HG02943 (cell line): ENCODE data around the gene TMUB1.

Experiments
- ATAC-seq: cut with Tn5 transposase; IDR thresholded peaks from one replicate; pipeline ENCODE4 v1.9.1; 2021; ENCODE audit warnings: mild to moderate bottlenecking, low read depth, moderate library complexity; ENCODE audit not compliant: unreplicated experiment

Gene TMUB1

DNA sequence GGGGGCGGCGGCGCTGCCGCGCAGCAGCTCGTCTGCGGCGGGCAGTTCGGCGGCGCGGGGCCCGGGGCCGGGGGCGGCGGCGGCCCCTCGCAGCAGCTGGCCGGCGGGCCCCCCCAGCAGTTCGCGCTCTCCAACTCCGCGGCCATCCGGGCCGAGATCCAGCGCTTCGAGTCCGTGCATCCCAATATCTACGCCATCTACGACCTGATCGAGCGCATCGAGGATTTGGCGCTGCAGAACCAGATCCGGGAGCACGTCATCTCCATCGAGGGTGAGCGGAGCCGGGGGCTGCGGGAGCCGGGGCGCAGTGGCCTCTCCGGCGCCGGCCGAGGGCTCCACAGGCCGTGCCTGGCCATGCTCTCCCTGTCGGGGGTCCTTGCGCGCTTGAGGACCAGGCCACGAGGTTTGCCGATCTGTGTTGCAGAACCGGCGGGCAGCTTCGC is 3.5 kb upstream of the TMUB1 start:
- ATAC-seq, result no peak

DNA sequence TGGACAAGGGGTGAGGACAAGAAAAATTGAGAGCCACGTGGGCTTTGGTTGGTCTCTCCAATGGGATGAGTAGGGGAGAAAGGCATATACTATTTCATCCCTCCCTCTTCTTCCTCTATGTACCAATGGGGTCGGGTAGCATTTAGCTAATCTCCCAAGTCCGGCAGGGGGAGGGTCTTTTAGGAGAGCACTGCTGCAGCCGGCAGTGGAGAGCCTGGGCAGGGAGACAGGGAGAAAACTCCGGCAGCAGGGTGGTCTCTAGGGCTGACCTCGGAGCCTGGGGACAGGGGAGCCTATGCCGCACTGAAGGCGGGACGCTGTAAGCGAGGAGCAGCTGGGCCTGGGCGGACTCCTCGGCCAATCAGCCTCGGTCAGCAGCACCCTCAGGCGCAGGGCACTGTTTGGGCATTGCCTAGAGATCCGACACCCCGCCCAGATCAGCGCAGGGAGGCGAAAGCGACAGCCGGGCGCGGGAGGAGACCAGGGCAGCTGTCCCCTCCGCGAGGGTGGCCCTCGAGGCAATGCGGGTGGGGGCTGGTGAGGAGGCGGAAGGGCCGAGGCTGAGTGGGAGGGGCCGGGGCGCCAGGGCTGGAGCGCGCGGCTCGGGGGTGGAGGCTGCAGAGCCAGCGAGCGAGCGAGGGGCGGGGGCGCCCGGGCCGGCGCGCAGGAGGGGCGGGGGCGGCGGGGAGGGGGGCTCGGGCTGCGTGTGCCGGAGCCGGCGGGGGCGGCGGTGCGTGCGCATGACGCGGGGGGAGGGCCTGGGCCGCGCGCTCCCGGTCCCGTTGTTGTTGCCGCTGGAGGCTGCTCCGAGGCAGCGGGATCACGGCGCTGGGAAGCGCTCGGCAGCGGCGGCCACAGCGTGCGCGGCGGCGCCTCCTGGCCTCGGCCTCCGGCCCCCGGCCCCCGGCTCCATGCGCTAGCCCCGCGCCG is 2.7 kb upstream of the TMUB1 start, which contains the start of gene AGAP3:
Gene AGAP3 (plus strand): TSS at position 785 of the 930 bp plus-strand sequence. CDS start 267 bp downstream, outside the sequence.
- no peak for ATAC-seq

DNA sequence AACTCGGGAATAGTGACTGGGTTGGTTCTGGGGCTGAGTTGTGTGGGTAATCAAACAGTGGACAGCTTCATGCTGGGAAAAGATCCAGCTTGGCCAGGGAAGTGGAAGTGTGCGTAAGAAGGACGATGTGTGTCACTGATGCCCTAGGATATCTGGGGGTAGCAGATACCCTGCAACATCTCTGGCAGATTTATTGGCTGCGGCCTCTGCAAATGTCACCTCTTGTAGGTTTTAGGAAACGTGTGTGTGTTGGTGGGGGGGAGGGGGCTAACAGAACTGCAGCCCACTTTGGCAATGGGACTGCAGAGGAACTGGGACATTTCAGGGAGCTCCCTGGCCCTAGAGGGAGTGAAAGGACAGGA is 2.0 kb upstream of the TMUB1 start:
- ATAC-seq, result no peak

DNA sequence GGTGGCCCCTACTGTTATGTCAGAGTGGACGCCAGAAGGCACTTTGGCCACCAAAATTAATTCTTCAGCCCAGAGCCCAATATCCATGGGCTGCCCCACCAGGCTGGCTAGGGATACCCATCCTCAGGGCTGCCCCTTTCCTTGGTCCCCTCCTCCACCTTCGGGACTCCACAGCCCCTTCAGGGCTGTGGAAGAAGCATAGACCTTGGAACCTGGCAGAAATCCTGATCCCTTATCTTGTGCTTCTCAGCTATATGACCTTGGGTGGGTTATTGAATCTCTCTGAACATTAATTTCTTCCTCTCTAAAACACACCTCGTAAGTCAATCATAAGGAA is 499 bp upstream of the TMUB1 start:
- ATAC-seq, result no peak

DNA sequence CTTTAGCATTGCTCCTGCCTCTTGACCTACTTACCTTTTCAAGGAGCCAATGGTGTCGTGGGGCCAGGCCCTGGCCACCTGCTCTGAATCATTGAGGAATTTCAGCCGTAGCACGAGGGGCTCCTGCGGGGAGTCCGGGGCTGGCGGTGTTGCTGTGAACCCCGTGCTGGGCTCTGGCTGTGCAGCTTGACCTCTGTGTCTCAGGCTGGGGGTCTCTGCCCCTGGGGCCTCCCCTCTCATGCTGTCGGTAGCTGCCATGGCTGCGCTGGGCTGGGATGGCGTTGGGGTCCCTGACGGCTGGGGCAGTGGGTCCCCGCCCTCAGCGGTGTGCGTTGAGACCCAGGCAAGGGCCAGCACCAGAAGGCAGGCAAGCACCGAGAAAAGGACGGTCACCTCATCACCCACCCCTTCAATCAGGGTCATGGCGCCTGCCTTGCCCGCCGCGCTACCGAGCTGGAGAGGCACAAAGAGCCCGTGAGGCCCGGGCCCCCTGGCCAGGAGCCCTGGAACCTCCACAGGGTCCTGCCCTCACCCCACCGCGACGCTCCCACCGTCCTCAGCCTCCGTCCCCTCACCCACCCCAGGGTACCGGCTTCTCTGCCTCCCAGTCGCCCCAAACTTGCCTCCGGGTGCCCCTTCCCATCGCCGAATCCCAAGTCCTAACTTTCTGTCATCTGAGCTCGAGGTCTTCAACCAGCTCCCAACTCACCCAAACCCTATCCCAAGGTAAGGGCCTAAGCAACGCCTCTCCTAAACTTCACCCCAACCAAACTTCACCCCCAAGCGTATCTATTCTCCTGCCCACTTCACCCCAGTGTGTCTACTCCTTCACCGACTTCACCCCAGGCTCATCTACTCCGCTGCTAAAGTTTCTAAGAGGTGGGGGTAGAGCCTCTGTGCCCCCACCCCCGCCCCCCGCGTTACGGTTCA is 887 bp downstream of the TMUB1 start:
- no peak for ATAC-seq

DNA sequence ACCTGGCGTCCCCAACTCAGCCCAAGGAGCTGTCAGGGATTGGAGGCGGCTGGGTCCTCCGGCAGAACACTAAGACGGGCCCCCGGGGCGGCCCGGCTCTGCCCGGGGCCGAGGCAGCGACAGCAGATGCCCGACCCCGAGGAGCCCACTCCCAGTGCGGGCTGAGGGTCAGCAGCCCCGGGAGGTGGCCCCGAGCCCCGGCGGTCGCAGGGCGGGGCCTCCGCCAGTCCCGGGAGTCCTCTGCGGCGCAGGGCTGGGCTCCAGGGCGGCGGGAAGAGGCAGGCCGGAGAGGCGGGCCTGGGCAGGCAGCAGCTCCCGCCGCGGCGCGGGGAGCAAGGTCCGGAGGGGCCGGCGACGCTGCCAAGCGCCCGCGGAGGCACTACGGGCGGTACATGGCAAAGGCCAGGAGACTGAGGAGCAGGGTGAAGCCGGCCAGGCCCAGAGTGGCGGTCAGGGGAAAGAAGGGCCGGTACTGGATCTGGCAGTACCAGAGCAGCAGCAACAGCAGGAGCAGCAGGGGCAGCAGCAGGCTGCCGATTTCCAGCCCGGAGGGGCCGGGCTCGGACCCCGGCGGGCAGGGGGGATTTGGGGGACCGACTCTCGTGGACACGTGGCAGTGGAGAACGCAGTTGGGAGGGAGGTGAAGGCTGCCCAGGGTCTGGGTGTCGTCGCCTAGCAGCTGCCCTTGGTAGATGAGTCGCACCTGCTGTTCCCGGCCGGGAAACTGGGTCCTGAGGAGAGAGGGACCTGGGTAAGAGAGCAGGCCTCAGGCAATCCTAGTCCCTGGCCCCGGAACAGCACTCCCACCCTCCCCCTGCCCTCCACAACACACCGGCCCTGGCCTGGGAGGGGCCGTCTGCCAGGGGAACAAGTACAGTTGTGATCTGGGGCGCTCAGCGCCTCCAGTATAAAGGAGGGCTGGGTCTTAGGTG is 1.9 kb downstream of the TMUB1 start:
- ATAC-seq, result peak; percentile 1

DNA sequence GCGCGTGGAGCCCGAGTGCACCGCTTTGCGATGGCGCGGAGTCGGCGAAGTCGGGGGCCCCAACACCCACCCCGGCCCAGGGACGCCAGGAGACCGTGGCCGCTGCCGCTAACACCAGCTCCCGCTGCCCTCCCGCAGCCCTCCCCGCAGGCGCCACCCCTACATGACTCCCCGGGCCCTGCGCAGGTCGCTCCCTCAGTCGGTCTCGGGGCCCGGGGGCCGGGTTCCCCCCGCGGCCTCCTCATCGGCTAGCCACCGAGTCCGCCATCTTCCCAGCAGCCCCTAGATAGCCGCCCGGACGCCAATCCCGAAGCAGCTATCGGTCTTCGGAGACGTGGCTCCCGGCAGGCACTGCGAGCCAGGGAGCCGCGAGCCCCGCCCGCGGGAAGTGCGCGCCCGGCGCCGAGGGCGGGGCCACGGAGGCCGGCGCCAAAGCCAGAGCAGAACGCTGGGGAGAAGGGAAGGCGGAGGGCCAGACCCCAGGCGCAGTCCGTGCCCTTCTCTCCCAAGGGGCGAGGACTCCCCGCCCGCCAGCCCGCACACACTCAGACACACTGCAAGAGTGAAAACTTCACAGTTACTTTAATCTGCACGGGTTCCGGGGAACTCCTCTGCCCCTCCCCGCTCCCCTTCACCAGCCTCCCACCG is 2.6 kb downstream of the TMUB1 start, which contains the start of gene FASTK:
Gene FASTK (minus strand): TSS at position 288 of the 648 bp plus-strand sequence. CDS start 43 bp downstream, at position 245.
- peak; percentile 60 for ATAC-seq

DNA sequence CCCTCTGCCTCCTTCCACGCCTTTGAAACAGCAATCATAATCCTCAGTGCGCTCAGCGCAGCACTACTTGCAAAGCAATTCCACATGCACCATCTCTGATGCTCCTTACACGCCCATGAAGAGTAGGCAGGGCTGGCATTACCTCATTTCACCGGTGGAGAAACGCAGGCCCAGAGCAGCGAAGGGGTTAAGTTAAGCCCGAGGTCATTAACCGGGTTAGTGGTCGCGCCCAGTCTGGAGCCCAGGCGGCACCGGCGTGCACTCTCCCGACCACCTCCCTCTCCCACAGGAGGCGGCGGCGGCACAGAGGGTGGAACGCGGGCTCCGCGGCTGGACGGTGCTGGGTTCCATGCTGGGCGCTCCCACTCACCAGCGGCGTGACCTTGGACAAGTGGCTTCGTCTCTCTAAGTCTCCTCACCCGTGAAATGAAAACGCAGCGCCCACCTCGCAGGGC is 3.2 kb downstream of the TMUB1 start:
- ATAC-seq, result peak; percentile 6

DNA sequence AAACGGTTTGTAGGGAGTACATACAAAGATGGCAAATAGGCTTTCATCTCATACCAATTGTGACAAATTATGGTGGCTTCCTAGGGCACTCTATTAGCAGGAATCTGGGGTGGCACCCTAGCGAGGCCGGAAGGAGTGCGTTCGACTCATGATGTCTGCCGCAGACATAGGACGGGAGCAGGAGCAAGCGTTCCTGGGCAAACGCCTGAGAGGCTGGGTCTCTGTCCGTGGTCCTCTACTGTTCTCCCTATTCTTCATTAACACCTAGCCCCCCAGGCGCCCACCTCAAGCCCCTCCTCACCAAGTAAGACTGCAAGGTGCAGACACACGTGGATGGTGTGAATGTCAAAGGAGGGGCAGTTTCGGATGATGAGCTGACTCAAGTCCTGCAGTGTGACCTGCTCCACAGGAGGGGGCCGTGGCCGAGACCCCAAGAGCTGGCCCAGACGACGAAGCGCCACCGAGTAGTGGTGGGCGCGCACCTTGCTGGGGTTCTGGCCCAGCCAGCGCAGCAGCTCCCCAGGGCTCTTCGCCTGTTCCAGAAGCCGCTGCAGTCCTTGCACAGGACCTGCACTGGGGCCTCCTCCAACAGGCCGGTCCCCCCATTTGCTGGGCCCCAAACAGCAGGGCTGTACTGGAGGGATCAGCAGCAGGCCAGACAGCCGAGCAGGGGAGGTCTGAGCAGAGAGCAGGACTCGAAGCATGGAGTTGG is 3.9 kb downstream of the TMUB1 start:
- no peak for ATAC-seq

DNA sequence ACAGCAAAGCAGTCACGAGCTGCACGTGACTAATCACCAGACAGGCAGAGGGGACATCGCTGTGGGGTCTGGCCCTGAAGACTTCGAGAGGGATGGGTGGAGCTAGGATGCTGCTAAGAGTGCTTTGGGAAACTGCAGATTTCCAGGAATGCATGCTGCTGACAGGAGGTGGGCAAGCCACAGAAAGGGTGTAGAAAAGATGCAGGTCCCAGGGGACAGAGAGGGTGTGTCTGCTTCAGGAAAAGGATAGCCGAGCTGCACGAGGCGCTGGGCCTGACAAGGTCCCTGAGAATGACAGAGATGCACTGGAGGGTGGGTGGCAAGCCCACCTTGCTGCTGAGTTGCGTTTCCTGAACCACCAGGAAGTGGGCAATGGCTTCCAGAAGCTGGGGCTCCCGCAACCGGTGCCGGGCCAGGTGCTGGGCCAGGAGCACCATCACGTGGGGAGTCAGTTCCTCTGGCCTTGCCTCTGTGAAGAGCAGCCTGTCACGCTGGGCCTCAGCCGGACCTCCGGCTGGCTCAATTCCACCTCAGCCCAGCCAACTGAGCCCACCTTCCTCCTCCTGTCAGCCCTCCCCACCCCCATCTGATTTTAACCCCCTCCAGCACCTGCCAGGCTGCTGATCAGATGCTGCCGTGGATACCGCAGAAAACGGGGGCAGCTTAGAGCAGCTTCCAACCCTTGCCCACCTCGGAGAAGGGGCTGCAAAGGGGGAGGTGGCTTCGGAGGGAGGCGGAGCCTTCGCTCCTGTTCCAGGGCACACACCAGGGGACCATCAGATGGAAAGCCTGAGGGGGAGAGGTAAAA is 4.9 kb downstream of the TMUB1 start:
- ATAC-seq, result no peak

DNA sequence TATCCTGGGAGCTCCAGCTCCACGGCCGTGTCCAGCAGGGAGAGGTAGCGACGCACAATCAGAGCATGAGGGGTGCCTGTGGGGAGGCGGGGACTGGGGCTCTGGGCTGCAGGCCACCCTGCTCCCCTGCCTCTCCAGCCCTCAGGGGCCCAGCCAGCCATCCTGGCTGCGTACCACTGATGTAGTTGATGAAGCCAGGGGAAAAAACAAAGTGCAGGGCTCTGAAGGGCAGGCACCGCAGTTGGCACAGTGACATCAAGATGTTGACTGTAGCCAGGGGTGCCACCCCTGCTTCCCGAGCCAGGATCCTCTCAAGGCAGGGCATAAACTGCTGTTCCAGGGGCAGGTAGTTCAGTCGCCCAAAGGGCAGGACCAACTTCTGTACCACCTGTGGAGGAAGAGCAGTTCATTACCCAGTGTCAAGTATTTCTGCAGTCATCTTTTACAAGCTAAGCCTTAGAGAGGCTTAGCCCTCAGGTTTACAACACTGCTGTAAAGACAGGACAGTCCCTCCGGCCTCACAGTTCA is 5.5 kb downstream of the TMUB1 start:
- ATAC-seq, result no peak

DNA sequence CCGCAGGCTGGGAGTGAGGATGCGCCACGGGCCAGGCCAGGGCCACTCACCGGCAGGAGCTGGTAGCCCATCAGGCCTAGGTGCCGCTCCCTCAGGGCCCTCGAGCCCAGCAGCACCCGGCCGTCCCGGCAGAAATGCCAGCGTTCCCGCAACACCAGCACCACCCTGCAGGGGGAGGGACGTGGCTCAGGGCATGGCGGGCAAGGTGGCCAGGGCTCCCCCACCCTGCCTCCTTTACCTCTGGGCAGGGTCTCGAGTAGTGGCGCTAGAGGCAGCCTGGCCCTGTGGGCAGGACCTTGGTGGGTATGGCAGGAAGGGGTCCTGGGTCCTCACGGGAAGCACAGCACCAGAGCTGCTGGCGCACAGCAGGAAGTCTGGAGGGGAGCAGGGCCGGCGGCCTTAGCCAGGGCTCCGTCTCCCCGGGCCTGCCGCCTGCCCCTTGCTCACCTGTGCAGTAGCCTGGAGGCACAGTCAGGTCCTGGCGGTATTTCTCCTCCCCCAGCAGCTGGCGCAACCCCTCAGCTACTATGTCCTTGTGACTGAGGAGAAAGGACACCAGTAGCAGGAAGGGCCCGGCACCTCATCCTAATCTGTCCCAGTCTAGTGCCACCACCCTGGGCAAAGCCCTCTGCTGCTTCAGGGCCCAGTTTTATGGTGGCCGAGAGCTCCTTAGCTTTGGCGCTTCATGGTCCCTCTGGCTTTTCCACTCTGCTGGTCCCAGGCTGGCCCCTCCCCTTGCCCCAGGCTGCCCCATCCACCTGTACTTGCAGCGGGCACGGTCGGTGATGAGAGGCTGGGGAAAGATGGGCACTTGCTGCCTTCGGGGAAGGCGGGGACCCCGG is 6.2 kb downstream of the TMUB1 start:
- no peak for ATAC-seq

DNA sequence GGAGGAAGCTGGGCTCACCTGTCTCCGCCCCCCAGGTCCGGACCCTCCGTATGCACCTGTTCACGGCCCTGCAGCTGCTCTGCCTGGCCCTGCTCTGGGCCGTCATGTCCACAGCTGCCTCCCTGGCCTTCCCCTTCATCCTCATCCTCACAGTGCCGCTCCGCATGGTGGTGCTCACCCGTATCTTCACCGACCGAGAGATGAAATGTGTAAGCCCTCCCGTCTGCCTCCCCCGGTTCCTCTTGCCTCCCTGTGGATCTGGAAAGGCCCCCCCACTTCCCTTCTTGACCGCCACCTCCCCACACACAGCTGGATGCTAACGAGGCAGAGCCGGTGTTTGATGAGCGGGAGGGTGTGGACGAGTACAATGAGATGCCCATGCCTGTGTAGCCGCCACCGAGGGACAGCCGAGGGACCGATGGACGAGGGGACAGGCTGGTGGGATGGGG is 7.3 kb downstream of the TMUB1 start:
- ATAC-seq, result no peak

DNA sequence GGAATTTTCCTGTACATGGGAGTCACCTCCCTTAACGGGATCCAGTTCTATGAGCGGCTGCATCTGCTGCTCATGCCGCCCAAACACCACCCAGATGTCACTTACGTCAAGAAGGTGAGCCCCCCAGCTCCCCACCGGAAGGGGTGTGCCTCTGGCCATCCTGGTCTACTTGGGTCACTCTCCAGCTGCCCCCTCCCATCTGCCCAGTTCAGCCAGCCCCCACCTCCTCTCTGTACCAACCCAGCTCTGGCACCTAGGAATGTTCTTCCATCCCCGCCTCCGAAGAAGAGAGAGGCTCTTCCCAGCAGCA is 7.7 kb downstream of the TMUB1 start:
- ATAC-seq, result no peak

DNA sequence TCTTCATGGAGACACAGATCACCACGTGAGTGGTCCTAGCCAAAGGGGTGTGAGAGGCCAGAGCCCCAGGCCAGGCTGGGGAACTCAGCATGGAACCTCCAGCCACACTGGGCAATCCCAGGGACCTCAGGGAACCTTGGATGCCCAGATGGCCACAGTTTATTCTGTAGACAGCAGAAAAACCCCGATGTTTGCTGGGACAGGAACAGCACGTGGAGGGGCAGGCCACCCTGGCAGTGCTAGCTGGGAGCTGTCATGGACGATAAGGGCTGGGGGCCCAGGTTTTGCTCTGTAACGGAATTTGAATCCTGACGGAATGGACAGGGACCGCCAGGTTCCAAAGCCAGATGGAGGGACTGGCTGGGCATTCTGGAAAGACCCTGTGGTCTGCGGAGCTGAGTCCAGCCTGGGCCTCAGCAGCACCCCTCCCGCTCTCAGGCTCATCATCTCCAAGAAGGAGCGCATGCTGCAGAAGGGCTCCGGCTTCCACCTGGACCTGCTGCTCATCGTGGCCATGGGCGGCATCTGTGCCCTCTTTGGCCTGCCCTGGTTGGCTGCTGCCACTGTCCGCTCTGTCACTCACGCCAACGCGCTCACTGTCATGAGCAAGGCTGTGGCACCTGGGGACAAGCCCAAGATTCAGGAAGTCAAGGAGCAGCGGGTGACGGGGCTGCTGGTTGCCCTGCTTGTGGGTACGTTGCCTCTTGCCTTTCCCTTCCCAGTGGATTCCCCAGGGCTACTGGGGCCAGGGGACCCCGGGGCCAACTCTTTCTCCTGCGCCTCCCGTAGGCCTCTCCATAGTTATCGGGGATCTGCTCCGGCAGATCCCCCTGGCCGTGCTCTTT is 8.3 kb downstream of the TMUB1 start:
- ATAC-seq, result no peak

DNA sequence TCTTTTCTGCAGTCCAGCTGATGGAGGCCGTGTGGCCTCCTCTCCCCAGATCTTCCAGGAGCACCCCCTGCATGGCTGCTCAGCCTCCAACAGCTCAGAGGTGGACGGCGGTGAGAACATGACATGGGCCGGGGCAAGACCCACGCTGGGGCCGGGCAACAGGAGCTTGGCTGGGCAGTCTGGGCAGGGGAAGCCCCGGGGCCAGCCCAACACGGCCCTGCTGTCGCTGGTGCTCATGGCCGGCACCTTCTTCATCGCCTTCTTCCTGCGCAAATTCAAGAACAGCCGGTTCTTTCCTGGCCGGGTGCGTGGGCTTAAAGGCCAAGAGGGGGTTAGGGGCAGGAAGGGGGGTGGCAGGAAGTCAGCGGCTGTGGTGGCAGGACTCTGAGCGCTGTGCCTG is 9.3 kb downstream of the TMUB1 start:
- no peak for ATAC-seq
